Peyer's patch (tissue), 4 donors: ENCODE measurements around the gene JMJD4.

Source experiments
- CTCF ChIP-seq, 6 experiments: fragments of 450-650 bp in 4 of 6; fragments of 200-600 bp in 2 of 6; sonication (generic) in 1 of 6; IDR thresholded peaks; one replicate each; pipeline ENCODE4 v1.5.1; 2017 to 2019; ENCODE audit warnings: antibody characterized with exemption in 6 of 6, mild to moderate bottlenecking in 3 of 6, moderate library complexity in 1 of 6
- POLR2A ChIP-seq, 2 donors: fragments of 450-650 bp; IDR thresholded peaks; one replicate each; pipeline ENCODE4 v1.5.1; 2017; ENCODE audit warnings: antibody characterized with exemption in 2 of 2, mild to moderate bottlenecking in 2 of 2, moderate library complexity in 2 of 2

- TF ChIP-seq CTCF (IDR thresholded peaks at IDR 0.05) (no peak), POLR2A (IDR thresholded peaks at IDR 0.05) (no peak)
Measured at GRCh38 chr1:227749916-227750710, 15.0 kb upstream of the JMJD4 start.
